Fibroblast of mammary gland (primary cell): ENCODE measurements around the gene ANKH.

Experiments
- DNase-seq: peaks from one replicate; pipeline ENCODE4 v3.0.0-alpha.2; 2010; ENCODE audit warnings: low read depth
- H3K4me3 ChIP-seq: 2 replicates; pipeline ENCODE4 v1.5.1; 2011; ENCODE audit warnings: low read depth, mild to moderate bottlenecking, low read length, moderate library complexity; ENCODE audit not compliant: control insufficient read depth
- TF ChIP-seq, protein P1 (sequence below): conservative IDR thresholded peaks from 2 replicates; pipeline ENCODE4 v1.5.1; 2011; ENCODE audit warnings: low read depth, low read length, inconsistent platforms; ENCODE audit not compliant: control insufficient read depth, insufficient read depth

Gene ANKH

DNA sequence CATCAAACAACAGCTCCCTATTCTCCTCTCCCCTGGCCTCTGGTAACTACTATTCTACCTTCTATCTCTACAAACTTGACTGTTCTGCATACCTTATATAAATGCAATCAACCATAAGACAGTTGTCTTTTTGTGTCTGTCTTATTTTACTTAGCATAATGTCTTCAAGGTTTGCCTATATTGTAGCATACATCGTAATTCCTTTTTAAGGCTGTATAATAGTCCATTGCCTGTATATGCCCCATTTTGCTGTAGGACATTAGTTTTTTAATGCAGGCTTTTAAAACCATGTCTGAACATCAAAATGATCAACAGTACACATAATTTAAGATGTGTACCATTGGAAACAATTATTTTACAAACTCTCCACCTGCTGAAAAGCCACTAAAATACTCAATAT, 12.4 kb downstream of the ANKH start:
- TF ChIP-seq, protein P1, sequence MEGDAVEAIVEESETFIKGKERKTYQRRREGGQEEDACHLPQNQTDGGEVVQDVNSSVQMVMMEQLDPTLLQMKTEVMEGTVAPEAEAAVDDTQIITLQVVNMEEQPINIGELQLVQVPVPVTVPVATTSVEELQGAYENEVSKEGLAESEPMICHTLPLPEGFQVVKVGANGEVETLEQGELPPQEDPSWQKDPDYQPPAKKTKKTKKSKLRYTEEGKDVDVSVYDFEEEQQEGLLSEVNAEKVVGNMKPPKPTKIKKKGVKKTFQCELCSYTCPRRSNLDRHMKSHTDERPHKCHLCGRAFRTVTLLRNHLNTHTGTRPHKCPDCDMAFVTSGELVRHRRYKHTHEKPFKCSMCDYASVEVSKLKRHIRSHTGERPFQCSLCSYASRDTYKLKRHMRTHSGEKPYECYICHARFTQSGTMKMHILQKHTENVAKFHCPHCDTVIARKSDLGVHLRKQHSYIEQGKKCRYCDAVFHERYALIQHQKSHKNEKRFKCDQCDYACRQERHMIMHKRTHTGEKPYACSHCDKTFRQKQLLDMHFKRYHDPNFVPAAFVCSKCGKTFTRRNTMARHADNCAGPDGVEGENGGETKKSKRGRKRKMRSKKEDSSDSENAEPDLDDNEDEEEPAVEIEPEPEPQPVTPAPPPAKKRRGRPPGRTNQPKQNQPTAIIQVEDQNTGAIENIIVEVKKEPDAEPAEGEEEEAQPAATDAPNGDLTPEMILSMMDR, result no peak
- DNase-seq, result no peak
- H3K4me3 ChIP-seq, result no peak overlapping the region

DNA sequence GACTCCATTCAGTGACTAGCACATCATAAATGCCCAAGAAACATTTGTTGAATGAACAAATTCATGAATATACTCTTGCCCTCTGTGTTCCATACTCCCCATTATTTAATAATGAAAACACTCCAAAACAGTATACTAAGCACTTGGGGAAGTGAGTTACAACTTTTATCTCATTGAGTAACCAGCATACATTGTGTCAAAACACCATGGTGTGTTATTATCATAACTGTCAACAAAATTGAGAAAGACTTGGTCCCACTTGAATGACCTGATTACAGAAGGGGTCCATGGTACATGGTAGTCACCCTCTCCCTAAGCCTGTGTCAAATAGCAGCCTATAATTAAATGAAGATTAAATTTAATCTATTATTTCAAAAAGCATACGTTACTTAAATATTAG, 16.2 kb downstream of the ANKH start:
- no peak overlapping the region for H3K4me3 ChIP-seq
- no peak for DNase-seq
- TF ChIP-seq, protein P1, result no peak

DNA sequence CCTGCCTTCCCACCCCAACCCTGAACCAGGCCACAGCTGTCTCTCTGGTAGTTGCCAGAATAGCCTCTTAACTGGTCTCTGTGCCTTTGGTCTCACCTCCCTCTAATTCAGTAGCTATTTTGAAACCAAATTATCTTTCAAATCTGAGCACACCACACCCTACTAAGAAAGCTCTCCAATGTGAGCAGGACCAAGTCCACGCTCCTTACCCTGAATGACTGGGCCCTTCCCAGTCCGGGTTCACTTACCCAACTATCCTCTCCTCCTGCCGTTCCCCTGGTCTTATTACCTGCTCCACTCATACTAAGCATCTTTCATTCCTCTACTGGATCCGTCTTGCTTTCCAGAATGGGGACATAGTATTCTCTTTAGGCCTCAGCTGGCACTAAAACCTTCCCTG, 16.8 kb downstream of the ANKH start:
- no peak for DNase-seq
- no peak overlapping the region for H3K4me3 ChIP-seq
- TF ChIP-seq, protein P1, result no peak

DNA sequence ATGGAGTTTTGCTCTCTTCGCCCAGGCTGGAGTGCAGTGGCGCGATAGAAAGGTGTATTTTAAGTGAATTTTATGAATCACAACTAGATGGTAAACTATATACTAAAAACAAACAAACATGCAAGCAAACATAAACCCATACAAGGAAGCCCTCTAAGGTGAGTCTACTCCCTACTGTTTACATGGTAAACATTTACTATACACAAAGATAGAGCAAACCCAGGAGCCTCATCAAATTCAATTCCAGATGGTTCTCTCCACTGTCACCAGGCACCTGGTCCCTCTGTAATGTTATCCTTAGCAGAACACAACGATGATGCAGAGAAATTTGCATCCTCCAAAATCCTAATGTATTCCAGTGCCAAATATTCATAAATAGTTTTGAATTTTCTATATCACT, 17.9 kb downstream of the ANKH start:
- TF ChIP-seq, protein P1, result no peak
- DNase-seq, result no peak
- H3K4me3 ChIP-seq, result no peak overlapping the region

DNA sequence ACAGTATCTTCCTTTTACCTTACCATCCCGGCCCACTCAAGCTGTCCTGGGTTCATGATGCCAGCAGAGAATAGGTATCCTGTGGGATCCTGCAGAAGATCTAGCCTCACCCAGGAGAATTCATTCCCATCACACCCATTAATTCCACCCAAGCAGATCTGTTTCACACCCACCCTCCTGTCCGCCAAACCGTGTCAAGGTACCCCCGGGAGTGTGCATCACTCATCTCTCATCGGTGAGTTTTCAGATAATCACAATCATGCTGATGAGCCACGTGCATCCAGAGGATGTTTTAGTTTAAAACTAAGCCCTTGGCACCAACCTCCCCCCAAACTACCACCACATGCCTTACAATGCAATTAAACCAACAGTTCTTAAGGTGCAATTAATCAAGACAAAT, 18.8 kb downstream of the ANKH start:
- TF ChIP-seq, protein P1, result no peak
- no peak for DNase-seq
- H3K4me3 ChIP-seq, result no peak overlapping the region

DNA sequence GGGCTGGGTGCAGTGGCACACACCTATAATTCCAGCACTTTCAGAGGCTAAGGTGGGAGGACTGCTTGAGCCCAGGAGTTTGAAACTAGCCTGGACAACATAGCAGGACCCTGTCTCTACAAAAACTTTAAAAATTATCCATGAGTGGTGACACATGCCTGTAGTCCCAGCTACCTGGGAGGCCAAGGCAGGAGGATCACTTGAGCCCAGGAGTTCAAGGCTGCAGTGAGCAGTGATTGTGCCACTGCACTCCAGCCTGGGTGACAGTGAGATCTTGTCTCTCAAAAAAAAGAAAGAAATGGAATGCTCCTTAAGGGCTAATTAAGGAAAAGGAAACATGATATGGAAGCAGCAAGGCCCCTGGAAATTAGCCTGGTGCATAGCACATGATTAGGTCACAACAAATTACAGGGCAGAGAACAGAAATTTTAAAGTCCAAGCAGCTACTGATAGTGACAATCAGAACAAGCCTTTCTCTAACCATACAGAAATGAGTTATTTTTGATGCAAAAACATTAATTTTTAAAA, 19.5 kb downstream of the ANKH start:
- no peak overlapping the region for H3K4me3 ChIP-seq
- DNase-seq, result no peak
- TF ChIP-seq, protein P1, result no peak

DNA sequence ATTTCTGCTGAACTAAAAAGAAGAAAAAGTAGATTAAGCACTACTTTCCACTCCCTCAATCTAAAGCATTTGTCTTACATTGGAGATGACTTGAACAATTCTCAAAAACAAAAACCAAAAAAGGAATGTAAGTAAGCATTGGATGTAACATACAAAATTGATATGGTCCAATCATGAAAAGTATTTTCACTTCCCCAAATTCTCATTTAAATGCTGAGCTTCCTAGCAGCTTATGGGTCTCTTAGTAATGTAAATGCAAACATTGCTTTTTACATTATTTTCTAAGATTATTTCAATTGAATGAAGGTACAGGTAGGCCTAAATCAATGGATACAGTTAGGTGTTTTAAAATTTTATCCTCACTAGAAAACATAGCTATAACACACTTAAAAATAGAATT, 20.0 kb downstream of the ANKH start:
- TF ChIP-seq, protein P1, result no peak
- DNase-seq, result no peak

More for the DNA sequence above, 20.0 kb downstream of the ANKH start:
- H3K4me3 ChIP-seq, result no peak overlapping the region
